ENCODE measurements around the gene OST4.

OST4 gene

DNA sequence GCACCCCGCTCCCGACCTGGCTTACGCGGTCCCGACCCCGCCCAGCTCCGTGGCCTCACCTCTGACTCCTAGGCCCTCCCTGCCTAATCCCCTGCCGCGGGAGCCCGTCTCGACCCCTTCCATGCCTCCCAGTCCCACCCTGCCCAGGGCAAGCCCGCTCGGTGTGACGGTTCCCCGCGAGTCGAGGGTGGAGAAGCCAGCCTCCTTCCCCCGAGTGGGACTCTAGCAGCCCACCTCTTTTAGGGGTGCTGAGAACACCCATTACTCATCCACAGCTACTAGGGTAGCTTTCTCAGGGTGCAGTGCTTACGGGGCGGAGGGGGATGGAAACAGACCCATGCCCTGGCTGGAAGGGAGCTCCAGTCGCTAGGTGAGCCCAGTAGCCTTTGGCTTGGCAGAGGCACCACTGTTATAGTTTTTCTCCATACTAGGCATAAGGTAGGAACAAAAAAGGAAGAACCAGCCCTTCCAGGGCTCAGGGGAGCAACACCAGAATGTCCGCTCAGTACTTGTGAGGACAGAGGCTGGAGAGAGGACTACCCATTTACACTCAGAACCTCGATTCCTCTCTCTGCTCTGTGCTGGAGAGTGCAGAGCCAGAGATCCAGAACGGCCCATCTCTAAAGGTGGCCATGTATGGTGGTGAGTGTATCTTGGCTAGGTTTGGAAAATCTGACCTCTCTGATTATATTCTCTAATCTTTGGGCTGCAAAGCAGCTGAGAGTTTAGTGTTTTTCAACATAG is 19.4 kb downstream of the OST4 start:
- no peak for DNase-seq (ENCODE audit: low spot score)

DNA sequence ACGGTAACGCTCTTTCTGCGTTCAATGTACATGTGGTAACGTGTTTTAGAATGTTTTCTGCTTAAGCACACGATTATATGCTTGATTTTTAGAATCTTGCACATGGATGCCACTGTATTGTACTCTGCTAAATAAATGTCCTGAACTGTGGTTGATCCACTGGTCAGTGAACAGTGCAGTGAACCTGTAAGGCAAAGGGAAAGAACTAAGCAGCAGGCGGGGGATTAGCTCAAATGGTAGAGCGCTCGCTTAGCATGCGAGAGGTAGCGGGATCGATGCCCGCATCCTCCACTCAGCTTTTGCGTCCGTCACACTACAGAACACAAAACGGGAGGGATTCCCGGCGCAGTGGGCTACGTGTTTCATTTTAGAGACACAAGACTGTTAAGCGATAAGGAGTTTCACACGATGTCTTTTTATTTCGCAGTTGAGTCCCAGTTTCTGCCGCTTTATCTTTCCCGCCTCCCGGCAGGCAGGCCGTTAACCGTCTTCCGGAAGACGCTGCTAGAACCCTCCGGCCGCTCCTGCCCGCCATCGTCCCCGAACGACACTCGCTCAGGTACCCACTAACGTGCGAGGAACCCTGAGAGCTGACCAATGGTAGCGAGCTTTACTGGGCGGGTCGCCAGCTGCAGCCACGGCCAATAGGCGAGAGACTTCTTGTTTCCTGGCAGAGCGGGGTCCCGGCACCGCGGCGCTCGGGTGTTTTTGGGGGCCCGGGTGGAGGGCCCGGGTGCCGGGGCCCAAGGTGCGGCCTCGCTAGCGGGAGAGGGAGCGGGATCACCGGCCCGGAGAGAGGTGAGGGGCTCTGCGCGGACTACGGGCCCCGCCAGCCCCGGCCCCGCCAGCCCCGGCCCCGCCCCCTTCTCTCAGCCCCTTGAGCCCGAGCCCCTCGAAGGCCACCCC is 20.2 kb downstream of the OST4 start, which contains the start of gene AGBL5:
Gene AGBL5, plus strand, starts transcription at position 673 of the 906 bp plus-strand sequence. CDS start 1,291 bp downstream, outside the sequence.
- peak; percentile 95 for DNase-seq (ENCODE audit: low spot score)

DNA sequence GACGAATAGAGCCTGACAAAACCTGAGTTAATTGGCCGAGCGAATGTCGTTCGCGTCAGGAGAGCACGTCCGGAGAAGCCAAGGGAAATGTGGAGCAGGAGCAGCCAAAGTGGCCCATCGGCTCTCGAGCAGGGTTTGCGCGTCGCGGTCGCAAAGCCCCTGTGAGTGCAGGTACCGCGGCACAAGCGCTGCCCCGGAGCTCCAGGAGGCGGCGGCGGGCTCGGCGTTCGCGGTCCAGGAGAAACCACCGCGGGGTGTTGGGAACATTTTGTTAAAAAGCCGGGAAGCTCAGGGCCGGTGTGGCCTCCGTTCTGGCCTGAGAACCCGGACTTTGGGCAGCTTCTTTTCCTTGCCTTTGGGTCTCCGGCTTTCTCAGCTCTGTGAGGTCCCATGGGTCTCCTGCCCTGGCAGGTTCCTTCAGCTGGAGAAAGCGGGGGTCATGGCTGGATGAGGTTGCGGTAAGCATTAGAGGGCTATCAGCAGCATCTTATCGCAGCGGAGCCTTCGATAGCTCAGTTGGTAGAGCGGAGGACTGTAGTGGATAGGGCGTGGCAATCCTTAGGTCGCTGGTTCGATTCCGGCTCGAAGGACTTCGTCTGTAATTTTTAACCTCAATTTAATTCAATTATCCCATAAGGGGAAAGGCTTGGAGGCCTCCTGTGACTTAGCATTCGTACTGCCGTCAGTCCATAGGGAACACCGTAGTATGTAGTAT is 21.0 kb downstream of the OST4 start:
- peak; percentile 66 for DNase-seq (ENCODE audit: low spot score)

DNA sequence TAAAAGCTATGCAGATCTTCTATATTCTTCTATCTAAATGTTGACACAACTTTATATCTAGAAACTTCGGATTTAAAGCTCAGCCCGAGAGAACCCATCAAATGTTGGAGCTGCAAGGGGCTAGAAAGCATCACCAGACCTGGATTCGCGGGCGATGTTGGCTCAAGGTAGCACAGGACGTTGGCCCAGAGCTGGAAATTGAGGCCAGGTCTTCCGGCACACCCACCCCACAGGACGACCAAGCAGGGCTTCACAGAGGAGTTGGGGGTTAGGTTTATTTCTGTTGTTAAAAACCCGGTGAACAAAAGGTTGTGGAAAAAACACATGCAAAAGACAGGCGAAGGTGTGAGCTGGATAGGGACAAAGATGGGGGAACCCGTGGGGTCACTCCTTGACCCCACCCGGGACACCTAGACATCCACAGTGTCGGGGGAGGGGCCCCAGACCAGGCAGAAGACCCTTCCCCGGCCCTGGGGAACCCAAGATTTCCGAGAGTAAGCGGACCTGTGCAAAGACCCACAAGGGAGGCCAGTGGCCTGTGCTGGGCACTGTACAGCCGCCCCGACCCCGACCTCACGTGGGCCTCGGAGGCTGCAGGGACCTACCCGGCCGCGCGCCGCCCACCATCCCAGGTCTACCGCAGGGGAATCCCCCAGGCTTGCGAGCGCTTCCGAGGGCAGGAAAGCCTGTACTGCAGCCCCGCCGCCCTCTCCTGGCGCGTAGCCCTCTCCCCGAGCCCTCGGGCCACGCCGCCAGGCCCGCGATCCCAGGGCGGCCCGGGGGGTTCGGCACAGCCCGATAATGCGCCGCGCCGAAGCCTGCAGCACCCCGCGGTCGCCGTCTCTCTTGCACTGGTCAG is 21.8 kb downstream of the OST4 start:
- DNase-seq (ENCODE audit: low spot score): no peak

DNA sequence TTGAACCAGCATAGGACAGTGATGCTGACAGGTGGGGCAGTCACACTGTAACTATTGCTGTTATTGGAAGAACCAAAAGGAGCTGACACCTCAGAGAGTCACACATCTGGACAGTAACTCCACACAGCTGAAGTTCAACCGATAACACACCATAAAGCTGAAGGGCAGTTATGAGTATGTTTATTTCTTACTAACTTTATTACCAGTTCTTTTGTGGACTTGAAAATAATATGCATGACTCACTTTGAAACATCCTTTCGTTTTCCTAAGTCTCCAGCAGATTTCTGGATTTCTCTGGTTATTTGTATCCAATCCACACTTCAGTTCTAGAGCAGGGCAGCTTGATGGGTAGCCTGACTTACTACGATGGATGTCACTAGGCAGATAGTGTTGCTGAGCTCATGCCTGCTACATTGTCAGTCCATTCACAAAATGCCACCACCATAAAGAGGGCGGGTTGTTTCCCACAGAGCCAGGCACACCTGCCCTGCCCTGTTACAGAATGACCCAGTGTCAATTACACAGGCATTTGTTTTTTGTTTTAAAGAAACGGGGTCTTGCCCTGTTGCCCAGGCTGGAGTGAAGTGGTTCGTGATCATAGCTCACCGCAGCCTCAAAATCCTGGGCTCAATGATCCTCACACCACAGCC is 28.3 kb downstream of the OST4 start:
- no peak for DNase-seq (ENCODE audit: low spot score)

DNA sequence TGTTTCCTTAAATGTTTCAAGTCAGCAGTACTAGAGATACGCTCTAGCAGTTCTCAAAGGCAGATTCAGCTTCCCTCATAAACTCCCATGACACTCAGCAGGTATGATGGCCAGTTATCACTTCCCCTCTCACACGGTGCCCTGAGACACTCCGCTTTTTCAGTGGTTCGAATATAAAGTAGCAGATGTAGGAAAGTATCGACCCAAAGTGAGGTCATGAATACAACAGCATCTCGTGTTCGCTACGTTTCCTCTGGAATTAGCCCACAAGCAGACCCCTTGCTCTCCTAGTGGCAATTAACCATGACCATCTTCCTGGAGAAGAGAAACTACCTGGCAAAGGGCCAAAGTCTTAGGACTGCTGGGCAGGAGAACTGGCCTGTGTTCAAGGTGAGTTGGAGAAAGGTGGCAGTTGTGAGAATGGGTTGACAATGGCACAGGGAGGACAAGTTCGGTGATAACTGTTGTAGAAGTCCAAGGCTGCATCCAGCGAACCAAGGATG is 29.2 kb downstream of the OST4 start:
- DNase-seq (ENCODE audit: low spot score): no peak

DNA sequence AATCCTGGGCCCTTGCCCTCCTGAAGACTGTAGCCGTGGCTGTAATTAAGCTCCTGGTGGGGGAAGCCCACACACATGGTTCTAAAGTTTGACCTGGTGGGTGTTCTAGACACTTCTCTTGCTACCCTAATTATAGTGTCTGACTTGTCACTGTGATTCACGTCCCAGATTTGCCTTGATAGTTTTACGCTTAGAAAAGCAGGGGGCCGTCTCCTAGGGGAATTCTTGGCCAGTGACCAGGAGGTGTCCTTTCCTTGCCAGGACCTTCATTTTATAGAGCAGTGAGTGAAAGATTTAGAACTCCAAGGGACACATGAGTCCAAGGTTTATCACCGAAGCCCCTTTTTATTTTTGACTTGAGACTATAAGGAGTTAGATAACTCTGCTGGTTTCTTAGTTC is 29.7 kb downstream of the OST4 start:
- DNase-seq (ENCODE audit: low spot score): no peak

DNA sequence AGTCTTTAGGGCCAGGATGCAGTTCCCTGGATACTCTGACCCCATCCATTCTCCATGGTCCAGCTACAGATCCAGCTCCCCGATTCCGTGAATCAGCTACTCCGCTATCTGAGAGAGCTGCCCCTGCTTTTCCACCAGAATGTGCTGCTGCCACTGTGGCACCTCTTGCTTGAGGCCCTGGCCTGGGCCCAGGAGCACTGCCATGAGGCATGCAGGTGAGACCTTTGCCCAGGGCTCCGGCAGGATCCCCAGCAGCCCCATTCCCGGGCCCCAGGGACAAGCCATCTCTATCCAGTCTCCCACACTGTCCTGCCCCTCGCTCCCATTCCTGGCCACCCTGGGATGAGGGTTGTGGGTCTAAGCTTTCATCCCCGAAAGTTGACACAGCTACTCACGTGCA is 31.2 kb downstream of the OST4 start:
- DNase-seq (ENCODE audit: low spot score): no peak

DNA sequence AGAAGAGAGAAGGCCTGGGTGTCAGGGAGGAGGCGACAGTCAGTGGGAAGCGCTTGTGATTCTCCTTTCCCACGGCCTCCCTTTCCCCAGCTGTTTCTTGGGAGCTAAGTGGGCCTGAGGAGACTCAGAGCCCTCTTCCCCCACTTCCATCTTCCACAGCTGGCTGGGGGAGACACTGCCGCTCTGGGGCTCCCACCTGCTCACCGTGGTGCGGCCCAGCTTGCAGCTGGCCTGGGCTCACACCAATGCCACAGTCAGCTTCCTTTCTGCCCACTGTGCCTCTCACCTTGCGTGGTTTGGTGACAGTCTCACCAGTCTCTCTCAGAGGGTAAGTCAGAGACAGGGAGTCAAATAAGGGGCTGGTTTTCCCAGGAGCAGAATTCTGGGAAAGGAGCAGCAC is 31.6 kb downstream of the OST4 start:
- DNase-seq (ENCODE audit: low spot score): no peak

DNA sequence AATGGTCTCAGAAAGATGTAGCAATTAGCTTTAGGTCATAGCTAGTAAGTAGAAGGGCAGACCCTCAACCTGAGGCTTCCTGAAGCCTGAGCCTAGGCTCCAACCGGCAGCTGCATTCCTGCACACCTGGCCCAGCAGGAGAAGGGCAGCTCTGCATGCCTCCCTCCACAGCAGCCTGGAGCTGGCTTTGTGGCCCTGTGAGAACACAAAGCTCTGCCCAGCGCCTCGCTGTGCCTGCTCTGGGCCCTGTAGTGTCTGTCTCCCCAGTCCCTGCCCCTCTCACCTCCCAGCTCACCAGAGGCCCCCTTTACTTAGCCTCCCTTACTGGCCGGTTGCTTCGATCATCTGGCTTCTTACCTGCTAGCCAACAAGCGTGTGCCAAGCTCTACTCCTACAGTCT is 32.0 kb downstream of the OST4 start:
- DNase-seq (ENCODE audit: low spot score): no peak

DNA sequence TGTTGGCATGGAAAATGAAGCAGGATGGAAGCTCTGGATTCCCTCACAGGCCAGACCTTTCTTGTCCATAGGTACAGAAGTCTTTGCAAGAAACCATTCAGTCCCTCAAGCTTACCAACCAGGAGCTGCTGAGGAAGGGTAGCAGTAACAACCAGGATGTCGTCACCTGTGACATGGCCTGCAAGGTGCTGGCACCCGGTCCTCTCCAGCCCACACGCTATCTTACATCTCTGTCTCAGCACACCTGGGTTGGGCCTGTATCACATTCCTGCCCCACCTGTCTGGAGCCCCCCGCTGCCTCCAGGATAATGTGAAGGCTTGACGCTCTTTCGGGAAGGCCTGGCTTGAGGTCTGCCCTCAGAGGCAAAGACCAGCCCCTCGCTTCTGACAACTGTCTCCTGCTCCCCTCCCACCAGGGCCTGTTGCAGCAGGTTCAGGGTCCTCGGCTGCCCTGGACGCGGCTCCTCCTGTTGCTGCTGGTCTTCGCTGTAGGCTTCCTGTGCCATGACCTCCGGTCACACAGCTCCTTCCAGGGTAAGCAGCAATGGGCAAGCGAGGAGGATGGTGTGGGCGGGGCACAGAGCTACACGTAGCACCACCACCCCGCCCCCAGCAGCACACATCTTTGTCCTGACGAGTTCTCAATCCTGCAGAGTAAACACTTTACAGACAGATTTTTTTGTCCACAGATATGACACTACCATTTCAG is 32.7 kb downstream of the OST4 start:
- no peak for DNase-seq (ENCODE audit: low spot score)

DNA sequence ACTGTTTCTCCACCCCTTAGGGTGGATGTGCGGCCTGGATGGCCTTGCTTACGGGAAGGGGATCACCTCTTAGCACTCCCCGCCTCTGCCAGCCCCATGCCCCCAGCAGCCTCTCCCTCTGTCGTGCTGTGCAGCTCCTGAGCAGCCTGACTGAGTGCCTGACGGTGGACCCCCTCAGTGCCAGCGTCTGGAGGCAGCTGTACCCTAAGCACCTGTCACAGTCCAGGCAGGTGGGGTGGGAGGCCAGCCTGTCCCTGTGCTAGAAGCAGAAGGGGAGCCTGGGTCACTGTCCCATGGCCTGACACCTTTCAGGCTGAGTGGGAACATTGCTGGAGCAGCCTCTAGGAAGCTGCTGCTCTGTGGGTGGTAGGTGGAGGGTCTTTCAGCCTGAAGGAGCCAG is 33.4 kb downstream of the OST4 start:
- DNase-seq (ENCODE audit: low spot score): no peak

DNA sequence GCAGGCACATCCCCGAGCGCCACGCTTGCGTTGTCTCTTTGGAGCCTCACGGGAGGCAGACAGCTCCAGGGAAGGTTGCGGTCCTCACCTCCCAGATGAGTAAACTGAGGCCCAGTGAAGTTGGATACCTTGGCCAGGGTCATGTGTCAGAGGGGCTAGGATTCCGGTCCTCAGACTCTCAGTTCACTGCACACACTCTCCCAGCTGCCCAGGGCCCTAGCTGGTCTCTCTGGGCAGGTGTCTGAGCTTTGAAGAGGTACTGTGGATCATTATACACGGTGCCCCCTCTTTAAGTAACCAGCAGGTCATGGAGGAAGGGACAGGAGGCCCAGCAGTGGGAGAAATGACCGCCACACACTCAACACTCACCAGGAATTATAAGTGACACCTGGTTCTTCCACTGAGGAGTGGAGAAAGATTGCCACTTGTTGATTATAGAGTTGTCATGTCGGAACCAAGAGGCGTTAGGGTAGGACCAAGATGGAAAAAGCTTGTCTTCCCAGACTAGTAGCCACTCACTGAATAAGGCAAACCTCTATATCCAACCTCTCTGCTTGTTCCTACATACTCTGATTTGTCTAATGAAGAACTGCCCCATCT is 38.1 kb downstream of the OST4 start:
- DNase-seq (ENCODE audit: low spot score): no peak

DNA sequence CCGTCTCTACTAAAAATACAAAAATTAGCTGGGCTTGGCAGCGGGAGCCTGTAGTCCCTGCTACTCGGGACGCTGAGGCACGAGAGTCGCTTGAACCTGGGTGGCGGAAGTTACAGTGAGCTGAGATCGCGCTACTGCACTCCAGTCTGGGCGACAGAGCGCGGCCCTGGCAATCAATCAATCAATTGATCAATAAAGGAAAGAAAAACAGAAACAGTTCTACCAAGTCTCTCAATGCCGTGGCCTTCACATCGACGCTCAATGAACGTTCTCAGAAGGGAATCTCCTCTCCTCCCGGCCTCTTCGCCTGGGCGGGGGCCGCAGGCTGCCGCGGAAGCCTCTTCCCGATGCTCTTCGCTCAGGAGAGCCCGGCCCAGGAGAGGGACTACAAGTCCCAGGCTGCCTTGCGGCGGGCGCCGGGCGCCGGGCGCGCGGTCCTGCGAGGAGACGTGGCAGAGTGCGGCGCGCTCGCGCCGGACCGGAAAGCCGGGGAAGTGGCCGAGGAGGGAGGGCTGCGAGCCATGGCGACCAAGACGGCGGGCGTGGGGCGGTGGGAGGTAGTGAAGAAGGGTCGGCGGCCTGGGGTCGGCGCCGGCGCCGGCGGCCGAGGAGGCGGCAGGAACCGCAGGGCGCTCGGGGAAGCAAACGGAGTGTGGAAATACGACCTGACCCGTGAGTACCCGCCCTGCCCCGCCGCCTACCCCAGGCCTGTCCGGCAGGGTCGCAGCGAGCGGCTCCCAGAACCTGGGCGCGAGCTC is 38.8 kb downstream of the OST4 start, which contains the start of gene TMEM214:
Gene TMEM214, plus strand, starts transcription at position 471 of the 758 bp plus-strand sequence. Its CDS starts 51 bp downstream, at position 522.
- peak; percentile 87 for DNase-seq (ENCODE audit: low spot score)

DNA sequence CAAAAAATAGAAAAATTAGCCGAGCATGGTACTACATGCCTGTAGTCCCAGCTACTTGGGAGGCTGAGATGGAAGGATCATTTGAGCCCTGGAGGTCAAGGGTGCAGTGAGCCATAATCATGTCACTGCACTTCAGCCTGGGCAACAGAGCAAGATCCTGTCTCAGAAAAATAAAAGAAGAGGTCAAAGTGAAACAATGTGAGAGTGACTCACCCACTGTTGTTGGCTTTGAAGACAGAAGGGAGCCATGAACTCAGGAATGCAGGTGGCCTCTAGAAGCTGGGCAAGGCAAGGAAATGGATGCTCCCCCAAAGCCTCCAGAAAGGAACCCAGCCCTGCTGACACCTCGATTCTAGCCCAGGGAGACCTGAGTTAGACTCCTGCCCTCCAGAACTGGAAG is 42.4 kb downstream of the OST4 start:
- DNase-seq (ENCODE audit: low spot score): no peak

DNA sequence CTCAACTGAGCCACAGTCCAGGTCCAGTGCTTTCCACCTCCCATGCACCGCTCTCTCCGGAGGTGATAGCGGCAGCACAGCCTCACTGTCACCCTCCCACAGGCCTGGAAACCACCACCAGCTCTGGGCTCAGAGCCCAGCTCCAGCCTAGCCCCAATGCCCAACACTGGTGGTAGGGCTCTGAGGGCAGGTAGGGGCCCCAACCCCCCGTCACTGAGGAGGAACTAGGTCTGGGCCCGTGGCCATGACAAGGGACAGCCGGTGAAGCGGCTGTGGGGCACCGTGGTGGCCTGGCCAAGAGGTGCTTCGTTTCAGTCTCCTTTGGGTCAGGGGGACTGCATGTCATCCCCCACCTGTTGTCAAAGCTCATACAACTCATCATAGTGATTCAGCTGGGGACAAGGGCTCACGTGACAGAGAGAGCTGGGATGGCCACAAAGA is 44.2 kb downstream of the OST4 start:
- no peak for DNase-seq (ENCODE audit: low spot score)

DNA sequence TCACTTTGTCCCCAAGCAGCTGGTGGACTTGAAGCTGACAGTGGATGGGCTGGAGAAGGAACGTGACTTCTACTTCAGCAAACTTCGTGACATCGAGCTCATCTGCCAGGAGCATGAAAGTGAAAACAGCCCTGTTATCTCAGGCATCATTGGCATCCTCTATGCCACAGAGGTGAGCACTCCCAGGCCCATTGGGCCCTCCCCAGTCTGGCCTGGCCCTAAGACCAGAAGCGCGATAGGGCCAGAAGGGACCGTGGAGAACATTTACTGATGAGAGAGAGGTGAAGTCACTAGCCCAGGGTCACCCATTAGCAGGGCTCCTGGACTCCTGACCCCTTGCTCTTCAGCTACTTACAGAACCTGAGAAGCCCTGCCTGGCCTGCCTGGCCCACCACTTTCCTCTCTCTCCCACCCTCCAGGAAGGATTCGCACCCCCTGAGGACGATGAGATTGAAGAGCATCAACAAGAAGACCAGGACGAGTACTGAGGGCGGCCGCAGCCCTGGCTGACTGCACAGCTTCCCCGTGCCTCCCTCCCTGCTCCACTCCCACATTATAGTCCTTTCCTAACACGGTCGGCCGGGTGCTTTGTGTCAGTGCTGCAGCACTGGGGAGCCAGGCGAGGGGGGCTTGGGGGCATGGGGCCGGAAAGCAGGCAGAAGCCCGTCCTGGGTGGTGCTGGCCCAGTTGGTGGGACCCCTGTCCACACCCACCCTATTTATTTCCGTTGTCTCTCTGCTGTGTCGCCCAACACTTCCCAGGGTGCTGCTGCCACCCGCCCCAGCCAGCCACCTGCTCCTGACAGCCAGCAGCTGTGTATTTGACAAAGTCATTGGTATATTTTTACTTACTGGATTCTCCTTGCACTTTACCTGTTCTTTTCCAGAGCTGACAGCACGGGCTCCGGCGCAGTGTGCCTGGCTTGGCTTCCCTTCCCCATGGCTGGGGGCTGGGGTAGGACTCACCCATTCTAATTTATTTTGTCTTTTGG is 45.3 kb downstream of the OST4 start:
- DNase-seq (ENCODE audit: low spot score): no peak

Measured in kidney capillary endothelial cell (primary cell).